Endothelial cell of umbilical vein (primary cell): Measurements from ENCODE around the gene FAM83F. TPM values are rescaled to one million over a fixed set of nuclear protein-coding genes. Genes with fewer than 3 reads are reported as not detected.

Experiments used
- BruUV-seq: library from RNA; stranded (reverse); fragments of 400-500 nt; replicated peaks from 2 replicates; lab custom pipeline; 2021; lab: Mats Ljungman, UMichigan
- CTCF ChIA-PET: fragments of 300-600, 350-600 bp; sonication (Branson Sonifier 250); formaldehyde crosslinking; loops from one replicate; lab custom pipeline; 2021; ENCODE audit warnings: antibody characterized with exemption, inconsistent platforms; lab: Charles Lee
- POLR2A ChIA-PET: fragments of 300-600, 350-600 bp; sonication (Branson Sonifier 250); formaldehyde crosslinking; loops from one replicate; lab custom pipeline; 2021; ENCODE audit warnings: antibody characterized with exemption, inconsistent platforms; lab: Charles Lee
- DNase-seq: peaks from one replicate; pipeline ENCODE4 v3.0.0-alpha.2; 2011; ENCODE audit warnings: low read depth, low spot score
- FAIRE-seq: peaks from 2 replicates; lab custom pipeline; 2011; peaks lifted over from hg19 to GRCh38; lab: Jason Lieb, UNC
- H2AFZ ChIP-seq: 2 replicates; pipeline ENCODE4 v1.6.0; 2012; ENCODE audit warnings: low read depth, low read length, control low read depth, inconsistent platforms
- H3K27ac ChIP-seq: 2 replicates; pipeline ENCODE4 v1.5.1; 2011; ENCODE audit warnings: low read depth, mild to moderate bottlenecking, control low read depth, low read length, moderate library complexity; ENCODE audit not compliant: insufficient read depth
- H3K27me3 ChIP-seq, 2 experiments: 2 replicates each; pipeline versions ENCODE4 v1.6.0 to v1.6.1; 2011; ENCODE audit warnings: low read length in 2 of 2, mixed read lengths in 1 of 2; ENCODE audit not compliant: control insufficient read depth in 2 of 2, insufficient read depth in 2 of 2
- H3K36me3 ChIP-seq, 2 experiments: 2 replicates in 1 of 2; 3 replicates in 1 of 2; pipeline ENCODE4 v1.5.1; 2011; ENCODE audit warnings: low read length in 2 of 2, mild to moderate bottlenecking in 1 of 2, moderate library complexity in 1 of 2; ENCODE audit not compliant: control insufficient read depth in 2 of 2, insufficient read depth in 2 of 2; ENCODE audit errors: extremely low read depth in 1 of 2
- H3K4me1 ChIP-seq: 3 replicates; pipeline ENCODE4 v1.5.1; 2011; ENCODE audit warnings: mild to moderate bottlenecking, low read length; ENCODE audit not compliant: control insufficient read depth, insufficient read depth; ENCODE audit errors: extremely low read depth
- H3K4me2 ChIP-seq: 2 replicates; pipeline ENCODE4 v1.6.1; 2011; ENCODE audit warnings: low read length, control low read depth, mixed read lengths; ENCODE audit not compliant: insufficient read depth
- H3K4me3 ChIP-seq, 3 experiments: fragments of 200-600 bp in 1 of 3; sonication (generic), shearing (Covaris generic) in 1 of 3; replicated peaks in 1 of 3; 2 replicates each; pipeline ENCODE4 v1.5.1; 2011 to 2016; ENCODE audit warnings: control low read depth in 3 of 3, low read length in 3 of 3, mild to moderate bottlenecking in 2 of 3, inconsistent platforms in 1 of 3, low read depth in 1 of 3, moderate library complexity in 1 of 3; ENCODE audit not compliant: insufficient read depth in 1 of 3
- H3K79me2 ChIP-seq: 2 replicates; pipeline ENCODE4 v1.6.0; 2012; ENCODE audit warnings: low read length, inconsistent platforms; ENCODE audit not compliant: control insufficient read depth, insufficient read depth
- H3K9ac ChIP-seq: replicated peaks from 2 replicates; pipeline ENCODE3; 2011; ENCODE audit warnings: low read length, control low read depth; ENCODE audit not compliant: insufficient read depth; ENCODE audit errors: extremely low read depth
- H3K9me1 ChIP-seq: replicated peaks from 3 replicates; pipeline ENCODE4 v1.6.0; 2011; ENCODE audit warnings: mild to moderate bottlenecking, low read length; ENCODE audit not compliant: control insufficient read depth, insufficient read depth; ENCODE audit errors: extremely low read depth
- H3K9me3 ChIP-seq: replicated peaks from 2 replicates; pipeline ENCODE4 v1.5.1; 2012; ENCODE audit warnings: low read length, inconsistent platforms; ENCODE audit not compliant: control insufficient read depth, insufficient read depth
- H4K20me1 ChIP-seq: replicated peaks from 2 replicates; pipeline ENCODE3; 2011; ENCODE audit warnings: mild to moderate bottlenecking, low read length; ENCODE audit not compliant: control insufficient read depth, insufficient read depth; ENCODE audit errors: extremely low read depth
- CTCF ChIP-seq, 2 donors: IDR thresholded peaks; 1 replicate in 1 of 2; 2 replicates in 1 of 2; pipeline ENCODE4 v1.5.1; 2011; ENCODE audit warnings: low read length in 2 of 2, mild to moderate bottlenecking in 2 of 2, moderate library complexity in 2 of 2, control low read depth in 1 of 2, inconsistent platforms in 1 of 2, low read depth in 1 of 2; ENCODE audit not compliant: insufficient read depth in 1 of 2; ENCODE audit errors: extremely low read depth in 1 of 2
- EZH2 ChIP-seq: IDR thresholded peaks from 2 replicates; pipeline ENCODE4 v1.6.1; 2012; ENCODE audit warnings: borderline replicate concordance, low read depth, mild to moderate bottlenecking, moderate library complexity, low read length, inconsistent platforms; ENCODE audit not compliant: severe bottlenecking
- FOS ChIP-seq: IDR thresholded peaks from 2 replicates; pipeline ENCODE4 v1.6.1; 2011; ENCODE audit warnings: mild to moderate bottlenecking, low read length, moderate library complexity, borderline replicate concordance; ENCODE audit not compliant: insufficient read depth
- GATA2 ChIP-seq: IDR thresholded peaks from 2 replicates; pipeline ENCODE4 v1.7.0; 2011; ENCODE audit warnings: low read depth, mild to moderate bottlenecking, moderate library complexity, mixed read lengths, low read length; ENCODE audit not compliant: insufficient read length, insufficient read depth
- JUN ChIP-seq: IDR thresholded peaks from 2 replicates; pipeline ENCODE4 v1.6.1; 2011; ENCODE audit warnings: borderline replicate concordance, low read depth; ENCODE audit not compliant: insufficient read length, insufficient read depth
- MAX ChIP-seq: IDR thresholded peaks from 2 replicates; pipeline ENCODE4 v1.6.1; 2011; ENCODE audit not compliant: insufficient read depth, insufficient read length
- MYC ChIP-seq: IDR thresholded peaks from one replicate; pipeline ENCODE4 v1.6.1; 2011; ENCODE audit warnings: mild to moderate bottlenecking, low read depth, low read length
- POLR2A ChIP-seq: IDR thresholded peaks from 2 replicates; pipeline ENCODE4 v1.6.1; 2012; ENCODE audit warnings: low read depth, mild to moderate bottlenecking, control low read depth, low read length
- POLR2AphosphoS5 ChIP-seq: IDR thresholded peaks from 2 replicates; pipeline ENCODE4 v1.6.1; 2012; ENCODE audit warnings: low read depth, mild to moderate bottlenecking, control low read depth, low read length, moderate library complexity; ENCODE audit not compliant: insufficient read depth
- dilution Hi-C: fragments of 300-500 bp; cut with MboI; formaldehyde crosslinking; loops from one replicate; pipeline ENCODE4 v1.15.0; 2019; ENCODE audit warnings: low sequenced_read_pairs; ENCODE audit not compliant: extremely low pct_ligation_motif_present
- intact Hi-C: fragments of 100-400 bp; cut with micrococcal nuclease; formaldehyde crosslinking; loops from one replicate; pipeline ENCODE4 v1.10.0; 2022
- polyA plus RNA-seq, 4 experiments: library from polyadenylated mRNA; depleted of rRNA in 3 of 4; stranded (reverse) in 3 of 4; unstranded in 1 of 4; fragments of >200 nt; gene quantifications; 2 replicates each; pipeline versions ENCODE4 v1.2.1 to v1.2.3, GENCODE V29; 2011 to 2012; ENCODE audit warnings: missing spikeins in 1 of 4
- total RNA-seq: library from RNA; stranded (reverse); gene quantifications from 2 replicates; pipeline ENCODE4 v1.2.3, GENCODE V29; 2021

FAM83F gene
- total and polyA plus RNA-seq, 2 donors (not counting 3 experiments of a cell fraction or from before 2014, with no cell fraction given), result not detected

- Histone ChIP-seq H3K4me2 (no peak overlapping the region), H3K79me2 (no peaks in the 10 kb centered on the region), H3K9ac (no peak overlapping the region), H3K27ac (no peak overlapping the region), H4K20me1 (peaks cover 6% of the 10 kb centered on the region), H3K4me1 (no peaks in the 10 kb centered on the region), H3K4me3 (no peak overlapping the region), H2AFZ (no peak overlapping the region), H3K9me3 (no peaks in the 10 kb centered on the region), H3K9me1 (no peaks in the 10 kb centered on the region), H3K36me3 (no peaks in the 10 kb centered on the region), H3K27me3 (peaks cover 20 to 29% of the 10 kb centered on the region in 2 experiments)
- no peak for DNase-seq
- intact Hi-C loops (no loop called here), dilution Hi-C loops (no loop called here)
- BruUV-seq, result no TSS peak
- no peak for FAIRE-seq
- TF ChIP-seq POLR2AphosphoS5 (no peak), EZH2 (no peak), FOS (no peak), MYC (no peak), CTCF (IDR thresholded peaks at IDR 0.05; ENCODE audit: extremely low read depth in 1 of 2, insufficient read depth in 1 of 2, low read depth in 1 of 2, low read length in 2 of 2) (no peak), MAX (no peak), GATA2 (no peak), POLR2A (no peak), JUN (no peak)
- ChIA-PET POLR2A (no interaction called here), CTCF (interaction anchor here (1.5 kb wide), 1 partner anchor 9 kb away, joined by 4 read pairs; no protein-coding TSS in a partner anchor)
Measured at GRCh38 chr22:40082184-40082583, 87.4 kb downstream of the FAM83F start.
